Activated naive CD4-positive, alpha-beta T cell treated with anti-CD3 and anti-CD28 coated beads, Interleukin-2, amount 50 U/mL, for 72 hours (primary cell): ENCODE data around the gene L3HYPDH. TPM values are rescaled to one million over a fixed set of nuclear protein-coding genes. Genes with fewer than 3 reads are reported as not detected.
"Not testable (repeated sequence)": the region's sequence is repeated elsewhere in the genome, so short reads cannot be mapped to it uniquely, and the experiment has no call there.

ENCODE experiments used
- ATAC-seq, 2 donors: fragments of 150-1000 bp; cut with Tn5 transposase; 2 replicates each; pipeline ENCODE4 v1.10.0; 2021; ENCODE audit warnings: mild to moderate bottlenecking in 2 of 2, moderate library complexity in 2 of 2
- DNase-seq, 2 donors: peaks; one replicate each; pipeline ENCODE4 v3.0.0; 2021 to 2022; ENCODE audit warnings: low spot score in 2 of 2
- H3K27ac Mint-ChIP-seq, 2 donors: one replicate each; pipeline ENCODE4 v1.8.0; 2022; ENCODE audit warnings: mild to moderate bottlenecking in 2 of 2, mixed read lengths in 2 of 2
- H3K36me3 Mint-ChIP-seq, 2 donors: one replicate each; pipeline ENCODE4 v1.8.0; 2022; ENCODE audit warnings: mixed read lengths in 2 of 2
- H3K9me3 Mint-ChIP-seq, 2 donors: one replicate each; pipeline ENCODE4 v1.8.0; 2022; ENCODE audit warnings: mixed read lengths in 2 of 2
- total RNA-seq, 2 donors: library from RNA; stranded (reverse); gene quantifications; one replicate each; pipeline ENCODE4 v1.2.3, GENCODE V29; 2022

The L3HYPDH gene
- total RNA-seq, 2 donors from 2014 or later, result 6.4 to 16.2 TPM

DNA sequence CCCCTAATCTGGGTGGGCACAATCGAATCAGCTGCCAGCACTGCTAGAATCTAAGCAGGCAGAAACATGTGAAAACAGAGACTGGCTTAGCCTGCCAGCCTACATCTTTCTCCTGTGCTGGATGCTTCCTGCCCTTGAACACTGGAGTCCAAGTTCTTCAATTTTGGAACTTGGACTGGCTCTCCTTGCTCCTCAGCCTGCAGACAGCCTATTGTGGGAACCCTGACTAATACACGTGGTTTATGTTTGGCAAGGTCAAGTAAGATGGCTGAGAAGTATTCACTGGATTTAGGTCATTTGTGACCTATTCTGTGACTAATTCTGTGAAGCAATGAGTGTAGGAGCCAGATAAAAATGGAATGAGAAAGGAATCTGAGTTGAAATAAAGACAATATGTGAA lies 30.1 kb downstream of the L3HYPDH start:
- ATAC-seq (peak in 1 of 2 donors; percentile 66), DNase-seq (no peak)
- Mint-ChIP-seq H3K9me3 (no peaks in the 10 kb centered on the region), H3K36me3 (peaks cover 32 to 40% of the 10 kb centered on the region in 2 donors), H3K27ac (no peak overlapping the region)

DNA sequence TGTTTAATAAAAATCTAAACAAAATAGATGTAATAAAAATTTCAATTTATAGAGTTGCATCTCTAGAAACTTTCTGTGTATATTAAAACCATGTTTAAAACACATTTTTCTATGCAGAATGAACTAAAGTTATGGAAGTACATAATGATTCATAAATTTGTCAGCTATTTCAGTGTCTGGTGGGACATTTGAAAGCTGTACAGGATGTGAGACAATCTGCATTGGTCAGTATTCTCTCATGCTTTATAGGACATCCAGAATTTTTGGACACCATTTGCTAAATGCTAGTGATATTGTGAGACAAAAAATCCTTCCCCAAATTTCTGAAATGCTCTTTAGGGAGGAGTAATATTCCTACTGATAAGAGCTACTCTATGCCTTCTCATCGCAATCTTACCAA lies 32.4 kb downstream of the L3HYPDH start:
- DNase-seq (no peak), ATAC-seq (no peak)
- H3K36me3 Mint-ChIP-seq, result peaks cover 19 to 25% of the 10 kb centered on the region in 2 donors
- H3K9me3 Mint-ChIP-seq, result no peaks in the 10 kb centered on the region
- H3K27ac Mint-ChIP-seq, result no peak overlapping the region

DNA sequence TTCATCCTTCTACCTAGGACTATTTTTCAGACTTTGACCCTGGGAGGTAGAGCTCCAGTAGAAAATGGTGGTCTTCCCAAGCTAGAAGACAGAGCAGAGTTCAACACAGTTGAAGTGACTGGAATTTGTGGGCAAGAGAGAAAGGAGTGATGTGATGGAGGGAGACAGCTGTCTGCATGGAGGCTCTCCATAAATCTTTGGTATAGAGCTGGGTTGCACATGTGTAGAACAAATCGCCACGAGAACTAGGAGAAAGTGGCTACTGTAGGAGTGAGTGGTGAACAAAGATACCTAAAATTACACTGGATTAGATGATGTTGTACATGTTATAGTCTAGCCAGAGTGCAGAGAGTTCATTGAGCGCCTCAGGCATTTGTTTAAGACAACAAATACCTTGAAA lies 33.5 kb downstream of the L3HYPDH start:
- no peak for ATAC-seq
- DNase-seq, result no peak
- H3K36me3 Mint-ChIP-seq, result peaks cover 9 to 20% of the 10 kb centered on the region in 2 donors
- no peaks in the 10 kb centered on the region for H3K9me3 Mint-ChIP-seq
- H3K27ac Mint-ChIP-seq, result peak overlapping the region in 1 of 2 donors; percentile 11

DNA sequence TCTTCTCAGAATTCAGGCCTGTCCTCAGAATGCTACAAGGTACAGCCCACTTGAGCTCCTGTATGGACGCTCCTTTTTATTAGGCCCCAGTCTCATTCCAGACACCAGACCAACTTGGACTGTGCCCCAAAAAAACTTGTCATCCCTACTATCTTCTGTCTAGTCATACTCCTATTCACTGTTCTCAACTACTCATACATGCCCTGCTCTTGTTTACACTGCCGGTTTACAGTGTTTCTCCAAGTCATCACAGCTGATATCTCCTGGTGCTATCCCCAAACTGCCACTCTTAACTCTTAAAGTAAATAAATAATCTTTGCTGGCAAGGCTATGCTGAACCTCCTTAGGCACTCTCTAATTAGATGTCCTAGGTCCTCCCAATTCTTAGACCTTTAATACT lies 35.5 kb downstream of the L3HYPDH start:
- H3K27ac Mint-ChIP-seq, ATAC-seq, H3K36me3 Mint-ChIP-seq, H3K9me3 Mint-ChIP-seq, DNase-seq: not testable (repeated sequence)

DNA sequence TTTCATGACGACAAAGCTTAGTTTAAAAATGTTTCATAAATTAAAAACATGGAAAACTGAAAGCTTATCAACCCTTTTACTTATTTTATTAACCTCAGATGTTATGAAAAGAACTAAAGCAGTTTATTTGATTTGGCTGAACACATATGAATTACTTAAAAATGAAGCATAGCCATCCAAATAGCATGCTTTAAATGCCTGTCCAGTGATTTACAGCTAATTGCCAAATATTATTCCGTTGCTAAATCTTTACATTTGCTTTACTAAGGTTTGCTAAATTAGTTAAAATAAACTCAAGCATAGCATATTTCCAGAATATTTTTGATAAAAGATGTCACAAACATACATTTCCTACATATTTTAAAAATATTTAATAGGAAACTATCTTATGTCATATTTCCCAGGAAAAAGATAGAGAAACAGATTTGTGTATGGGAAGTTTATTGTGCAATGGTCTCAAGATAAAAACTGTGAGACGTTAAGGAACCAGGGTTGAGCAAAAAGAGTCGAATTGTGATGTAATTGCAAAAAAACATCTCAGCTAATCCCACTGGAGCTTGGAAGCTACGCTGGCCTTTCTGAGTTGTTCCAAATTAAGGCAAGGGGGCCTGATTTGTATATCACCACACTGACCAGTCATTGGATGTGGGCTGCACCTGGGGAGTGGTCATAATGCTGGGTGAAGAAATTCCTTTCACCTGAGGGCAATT lies 44.8 kb downstream of the L3HYPDH start:
- H3K27ac Mint-ChIP-seq, result no peak overlapping the region
- no peaks in the 10 kb centered on the region for H3K36me3 Mint-ChIP-seq
- DNase-seq, result no peak
- H3K9me3 Mint-ChIP-seq, result no peaks in the 10 kb centered on the region
- ATAC-seq, result no peak

DNA sequence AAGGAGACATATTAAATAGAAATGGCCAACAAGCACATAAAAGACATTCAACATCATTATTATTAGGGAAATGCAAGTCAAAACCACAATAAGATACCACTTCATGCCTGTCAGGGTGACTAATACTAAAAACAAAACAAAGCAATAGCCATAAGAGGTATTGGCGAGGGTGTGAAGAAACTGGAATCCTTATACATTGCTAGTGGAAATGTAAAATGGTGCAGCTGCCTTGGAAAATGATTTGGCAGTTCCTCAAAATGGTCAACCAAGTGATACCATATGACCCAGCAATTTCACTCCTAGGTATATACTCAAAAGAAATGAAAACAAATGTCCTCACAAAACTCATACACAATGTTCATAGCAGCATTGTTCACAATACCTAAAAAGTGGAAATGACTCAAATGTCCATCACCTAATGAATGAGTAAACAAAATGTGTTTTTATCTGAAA lies 46.0 kb downstream of the L3HYPDH start:
- Mint-ChIP-seq H3K9me3 (no peaks in the 10 kb centered on the region), H3K36me3 (no peaks in the 10 kb centered on the region), H3K27ac (no peak overlapping the region)
- no peak for ATAC-seq
- DNase-seq, result no peak

DNA sequence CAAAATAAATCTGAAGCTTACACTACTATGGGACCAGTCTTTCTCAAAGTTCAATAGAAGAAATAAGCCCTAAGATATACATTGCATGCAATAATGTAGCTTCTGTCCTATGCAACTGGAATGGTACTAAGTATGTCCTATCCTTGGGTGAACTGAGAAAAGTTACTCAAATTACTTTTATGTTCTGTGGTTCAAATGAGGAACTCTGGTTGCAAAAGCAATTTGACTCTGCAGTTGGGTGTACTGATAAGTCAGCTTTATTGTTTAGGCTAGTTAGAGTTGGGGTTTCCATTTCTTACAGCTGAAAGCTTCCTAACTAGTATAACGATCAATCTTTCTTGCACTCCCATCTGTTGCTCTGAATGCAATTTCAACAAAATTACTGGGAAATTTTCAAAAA lies 48.2 kb downstream of the L3HYPDH start:
- no peak for DNase-seq
- no peak overlapping the region for H3K27ac Mint-ChIP-seq
- no peaks in the 10 kb centered on the region for H3K9me3 Mint-ChIP-seq
- no peaks in the 10 kb centered on the region for H3K36me3 Mint-ChIP-seq
- no peak for ATAC-seq

DNA sequence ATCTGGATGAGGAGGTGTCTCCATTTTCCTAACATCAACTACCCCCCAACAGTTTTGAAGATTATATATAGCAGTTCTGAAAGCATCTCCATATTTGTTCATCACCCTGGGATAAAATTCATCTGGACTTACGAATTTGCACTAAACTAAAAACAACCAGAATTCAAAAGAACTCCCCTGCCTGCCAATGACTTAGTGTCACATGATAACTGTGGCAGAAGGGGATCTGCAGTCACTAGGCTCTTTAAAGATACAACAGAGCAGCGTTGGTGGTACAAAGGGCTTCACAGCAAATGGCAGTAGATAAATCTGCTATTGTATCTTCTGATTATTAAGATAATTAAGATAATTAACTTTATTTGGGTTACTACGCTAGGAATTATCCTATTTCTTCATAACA lies 49.1 kb downstream of the L3HYPDH start:
- H3K9me3 Mint-ChIP-seq, result no peaks in the 10 kb centered on the region
- H3K27ac Mint-ChIP-seq, result no peak overlapping the region
- no peaks in the 10 kb centered on the region for H3K36me3 Mint-ChIP-seq
- no peak for DNase-seq
- ATAC-seq, result no peak

DNA sequence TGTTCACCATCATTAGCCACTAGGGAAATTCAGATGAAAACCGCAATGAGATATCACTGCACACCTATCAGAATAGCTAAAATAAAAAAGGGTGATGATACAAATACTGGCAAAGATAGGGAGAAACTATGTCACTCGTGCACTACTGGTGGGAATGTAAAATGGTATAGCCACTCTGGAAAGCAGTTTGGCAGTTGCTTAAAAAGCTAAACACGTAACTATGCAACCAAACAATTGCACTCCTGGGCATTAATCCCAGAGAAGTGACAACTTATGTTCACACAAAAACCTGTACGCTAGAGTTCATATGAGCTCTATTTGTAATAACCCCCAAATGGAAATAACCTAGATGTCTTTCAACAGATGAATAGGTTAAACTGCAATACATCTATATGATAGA lies 54.4 kb downstream of the L3HYPDH start:
- no peak for DNase-seq
- no peak for ATAC-seq
- no peaks in the 10 kb centered on the region for H3K9me3 Mint-ChIP-seq
- H3K36me3 Mint-ChIP-seq, result no peaks in the 10 kb centered on the region
- no peak overlapping the region for H3K27ac Mint-ChIP-seq

DNA sequence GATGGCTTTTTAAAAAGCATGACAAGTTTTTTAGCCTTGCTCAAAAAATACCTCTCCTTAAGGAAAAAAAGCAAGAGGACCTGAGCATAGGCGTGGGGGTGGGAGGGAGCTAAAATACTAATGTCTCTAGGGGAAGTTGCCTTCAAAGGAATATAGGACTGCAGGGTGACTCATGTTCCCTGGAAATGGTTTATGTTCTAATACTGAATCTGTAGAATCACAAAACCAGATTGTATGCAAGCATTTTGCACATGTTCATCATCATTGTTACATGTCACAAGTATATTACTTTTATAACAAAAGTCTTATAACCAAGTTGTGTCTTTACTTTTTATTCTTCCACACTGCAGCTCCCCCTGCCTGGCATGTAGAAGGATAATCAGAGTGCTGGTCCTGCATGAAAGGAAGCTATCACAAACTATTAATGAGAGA lies 55.6 kb downstream of the L3HYPDH start:
- Mint-ChIP-seq H3K27ac (peak overlapping the region in 1 of 2 donors; percentile 40), H3K9me3 (no peaks in the 10 kb centered on the region), H3K36me3 (no peaks in the 10 kb centered on the region)
- ATAC-seq, result peak; percentile 34
- DNase-seq, result no peak

DNA sequence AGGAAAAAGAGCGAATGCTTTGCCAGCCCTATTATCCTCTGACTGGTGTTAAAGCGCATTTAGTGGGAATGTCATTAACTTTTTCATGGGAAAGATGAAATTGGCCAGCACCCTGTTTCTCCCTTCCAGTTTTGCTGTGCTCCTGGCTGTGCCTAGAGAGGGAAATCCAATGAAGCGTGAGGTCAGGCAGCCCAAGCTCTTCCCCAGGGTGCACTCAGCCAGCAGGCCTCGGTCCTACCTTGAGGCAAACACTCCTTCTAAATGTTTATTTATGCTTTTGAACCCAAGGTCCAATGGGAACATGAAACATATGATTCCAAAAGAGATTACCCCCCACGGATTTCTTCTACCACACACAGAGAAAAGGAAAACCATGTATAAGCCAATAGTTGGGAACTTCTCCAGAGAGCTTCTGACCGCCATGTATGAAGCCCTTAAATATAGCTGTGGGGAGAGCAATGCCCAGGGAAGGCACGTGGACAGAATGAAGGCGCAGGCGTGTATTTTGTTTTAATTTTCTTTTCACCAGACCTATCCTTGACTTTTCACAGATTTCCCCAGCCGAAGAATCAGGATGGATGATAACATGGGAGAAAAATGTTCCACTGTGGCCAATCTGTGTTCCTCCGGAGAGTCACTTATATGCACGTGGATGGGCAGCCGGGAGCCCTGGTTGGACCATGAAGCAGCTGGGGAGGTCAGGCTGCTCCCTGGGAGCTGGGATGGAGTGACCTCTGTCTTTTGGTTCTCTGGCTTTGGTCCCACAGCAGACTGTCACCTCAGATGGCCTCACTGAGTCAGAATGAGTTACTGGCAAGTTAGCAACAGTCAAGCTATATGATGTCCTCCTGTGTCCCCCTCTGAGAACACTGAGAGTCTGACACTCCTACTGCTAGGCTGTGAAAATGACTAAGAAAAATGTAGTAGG lies 56.3 kb downstream of the L3HYPDH start:
- DNase-seq (no peak), ATAC-seq (peak; percentile 49 to 60)
- Mint-ChIP-seq H3K27ac (peak overlapping the region in 1 of 2 donors; percentile 40), H3K9me3 (no peaks in the 10 kb centered on the region), H3K36me3 (no peaks in the 10 kb centered on the region)

DNA sequence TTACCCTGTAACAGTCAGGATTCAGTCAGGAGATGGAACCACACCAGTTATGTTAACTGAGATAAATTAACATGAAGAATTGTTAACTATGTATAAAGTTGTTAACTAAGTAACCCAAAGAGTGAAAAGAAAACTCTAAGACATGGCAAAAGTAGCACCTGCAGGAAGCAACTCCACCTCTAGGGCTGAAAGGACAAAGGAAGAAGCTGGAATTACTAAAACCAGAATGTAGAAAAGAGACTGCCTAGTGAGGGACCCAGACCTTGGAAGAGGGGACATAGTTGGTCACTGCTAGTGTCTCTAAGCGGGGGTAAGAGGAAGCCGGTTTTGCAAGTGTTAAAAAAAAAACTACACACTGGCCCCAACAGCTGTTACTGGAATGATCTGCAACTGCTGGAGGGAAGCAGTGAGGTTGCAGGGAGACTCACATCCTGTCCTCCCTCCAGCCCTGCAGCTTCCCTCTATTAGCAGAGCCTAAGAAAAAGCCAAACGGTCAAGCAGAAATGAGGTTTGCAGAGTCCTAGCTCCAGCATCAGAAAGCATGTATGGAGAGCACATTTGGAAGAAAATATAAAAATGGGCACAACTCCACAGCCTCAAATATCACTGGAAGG lies 58.8 kb downstream of the L3HYPDH start:
- DNase-seq (no peak), ATAC-seq (no peak)
- Mint-ChIP-seq H3K9me3 (no peaks in the 10 kb centered on the region), H3K36me3 (no peaks in the 10 kb centered on the region), H3K27ac (no peak overlapping the region)

DNA sequence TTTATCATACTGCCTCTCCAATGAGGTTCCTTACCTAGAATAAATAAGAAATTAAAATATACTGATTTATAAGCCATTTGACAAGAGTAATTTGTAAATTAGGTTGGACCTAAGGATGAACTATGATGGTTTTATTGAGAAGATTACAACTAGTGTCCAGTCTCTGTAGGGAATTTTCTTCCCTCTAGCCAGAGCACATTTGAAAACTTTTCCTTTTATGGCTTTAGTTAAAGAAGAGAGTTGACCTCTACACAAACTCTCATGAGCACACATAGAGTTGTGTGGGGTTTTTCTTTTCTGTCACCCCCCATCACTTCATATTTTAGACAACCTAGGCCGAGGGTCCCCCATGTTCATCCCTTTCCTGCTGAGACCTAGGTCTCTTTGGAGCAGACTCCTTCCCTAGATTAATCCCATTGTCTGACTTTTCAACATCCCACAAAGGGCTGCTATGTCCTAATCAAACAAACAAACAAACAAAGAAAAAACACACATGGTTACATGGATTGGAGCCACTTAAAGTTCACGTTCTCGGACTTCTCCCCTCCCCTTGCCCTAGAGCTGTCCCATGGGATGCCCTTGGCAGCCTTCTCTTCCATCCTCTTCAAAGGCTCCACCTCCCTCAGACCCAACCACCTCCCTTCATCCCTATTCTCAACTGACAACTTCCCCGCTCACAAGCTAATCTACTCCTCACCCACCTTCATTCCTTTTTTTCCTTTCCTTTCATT lies 59.7 kb downstream of the L3HYPDH start:
- H3K27ac Mint-ChIP-seq, result no peak overlapping the region
- DNase-seq, result no peak
- H3K36me3 Mint-ChIP-seq, result no peaks in the 10 kb centered on the region
- no peaks in the 10 kb centered on the region for H3K9me3 Mint-ChIP-seq
- ATAC-seq, result no peak
